Measurements from ENCODE around the gene PBX4. TPM values are rescaled to one million over a fixed set of nuclear protein-coding genes. Genes with fewer than 3 reads are reported as not detected.

PBX4 gene
- total RNA-seq, 1 experiment from 2014 or later = 8.3 TPM

DNA sequence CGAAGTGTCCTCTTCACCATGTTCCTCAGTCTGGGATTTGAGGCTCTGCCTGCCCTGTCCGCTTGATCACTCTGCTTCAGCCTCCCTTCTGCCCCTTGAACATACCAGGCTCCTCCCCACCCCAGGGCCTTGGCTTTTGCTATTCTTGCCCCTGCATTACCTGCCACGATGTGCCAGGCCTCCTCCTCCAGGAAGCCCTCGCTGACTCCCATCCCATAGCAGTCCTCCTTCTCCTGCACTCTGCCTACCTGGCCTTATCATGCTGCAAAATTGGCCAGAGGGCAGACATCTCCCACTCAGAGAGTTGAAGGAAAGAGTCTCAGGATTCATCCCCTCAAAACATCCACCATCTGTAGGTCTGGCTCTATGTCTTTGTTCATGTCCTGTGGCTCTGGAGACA is 87.6 kb downstream of the PBX4 start:
- no TSS peak for BruUV-seq (replicated peaks)
- no peak for ATAC-seq
- Histone ChIP-seq H3K4me3 (ENCODE audit: low read depth in 2 of 2, low read length in 2 of 2) (no peak overlapping the region), H3K27me3 (ENCODE audit: control insufficient read depth, insufficient read depth, low read length) (no peaks in the 10 kb centered on the region), H3K9me3 (ENCODE audit: control insufficient read depth, insufficient read depth, low read depth, low read length) (no peaks in the 10 kb centered on the region), H3K27ac (ENCODE audit: low read length) (no peak overlapping the region), H3K4me1 (ENCODE audit: control insufficient read depth, insufficient read depth, low read length) (no peaks in the 10 kb centered on the region; the same call in 1 of the 2 replicates), H3K36me3 (ENCODE audit: control insufficient read depth, insufficient read depth, low read length) (no peaks in the 10 kb centered on the region)
- CTCF ChIA-PET = no interaction called here
- POLR2A ChIA-PET = interaction anchor here (0.7 kb wide), 1 partner anchor 104 kb away, joined by 17 read pairs; no protein-coding TSS in a partner anchor
- no peak for DNase-seq (ENCODE audit: low read depth, low spot score)
- in situ Hi-C loops (cut with HindIII; ENCODE audit: low pct_unique_long_range_greater_than_20kb, low sequenced_read_pairs) (no loop called here), intact Hi-C loops (cut with micrococcal nuclease; ENCODE audit: unreplicated experiment) (loop anchor here (10.0 kb wide), 1 partner anchor 114 kb away; the partner anchor contains the start of gene GMIP)
- TF ChIP-seq, protein P1, sequence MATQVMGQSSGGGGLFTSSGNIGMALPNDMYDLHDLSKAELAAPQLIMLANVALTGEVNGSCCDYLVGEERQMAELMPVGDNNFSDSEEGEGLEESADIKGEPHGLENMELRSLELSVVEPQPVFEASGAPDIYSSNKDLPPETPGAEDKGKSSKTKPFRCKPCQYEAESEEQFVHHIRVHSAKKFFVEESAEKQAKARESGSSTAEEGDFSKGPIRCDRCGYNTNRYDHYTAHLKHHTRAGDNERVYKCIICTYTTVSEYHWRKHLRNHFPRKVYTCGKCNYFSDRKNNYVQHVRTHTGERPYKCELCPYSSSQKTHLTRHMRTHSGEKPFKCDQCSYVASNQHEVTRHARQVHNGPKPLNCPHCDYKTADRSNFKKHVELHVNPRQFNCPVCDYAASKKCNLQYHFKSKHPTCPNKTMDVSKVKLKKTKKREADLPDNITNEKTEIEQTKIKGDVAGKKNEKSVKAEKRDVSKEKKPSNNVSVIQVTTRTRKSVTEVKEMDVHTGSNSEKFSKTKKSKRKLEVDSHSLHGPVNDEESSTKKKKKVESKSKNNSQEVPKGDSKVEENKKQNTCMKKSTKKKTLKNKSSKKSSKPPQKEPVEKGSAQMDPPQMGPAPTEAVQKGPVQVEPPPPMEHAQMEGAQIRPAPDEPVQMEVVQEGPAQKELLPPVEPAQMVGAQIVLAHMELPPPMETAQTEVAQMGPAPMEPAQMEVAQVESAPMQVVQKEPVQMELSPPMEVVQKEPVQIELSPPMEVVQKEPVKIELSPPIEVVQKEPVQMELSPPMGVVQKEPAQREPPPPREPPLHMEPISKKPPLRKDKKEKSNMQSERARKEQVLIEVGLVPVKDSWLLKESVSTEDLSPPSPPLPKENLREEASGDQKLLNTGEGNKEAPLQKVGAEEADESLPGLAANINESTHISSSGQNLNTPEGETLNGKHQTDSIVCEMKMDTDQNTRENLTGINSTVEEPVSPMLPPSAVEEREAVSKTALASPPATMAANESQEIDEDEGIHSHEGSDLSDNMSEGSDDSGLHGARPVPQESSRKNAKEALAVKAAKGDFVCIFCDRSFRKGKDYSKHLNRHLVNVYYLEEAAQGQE (IDR thresholded peaks at IDR 0.05; ENCODE audit: insufficient read depth in 1 of 2, low read depth in 2 of 2, low read length in 1 of 2) = no peak
- TF ChIP-seq TCF7L2 (IDR thresholded peaks at IDR 0.05; ENCODE audit: low read depth, low read length) = no peak

DNA sequence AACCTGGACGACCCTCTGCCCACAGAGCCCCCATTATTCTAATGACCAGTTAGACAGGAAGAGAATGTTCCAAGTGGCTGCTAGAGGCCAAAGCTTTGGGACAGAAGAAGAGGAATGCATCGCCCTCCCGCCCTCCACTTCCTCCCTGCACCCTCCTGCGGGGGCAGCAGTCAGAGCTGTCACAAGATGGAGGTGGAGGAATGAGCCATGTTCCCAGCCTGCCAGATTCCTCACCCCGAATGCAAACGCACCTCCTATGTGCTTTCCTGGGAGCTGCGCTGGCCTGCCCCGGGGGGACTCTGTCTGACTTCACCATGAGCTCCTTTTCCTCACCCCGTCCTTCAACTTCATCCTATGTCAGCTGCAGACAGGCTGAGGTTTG is 88.1 kb downstream of the PBX4 start:
- BruUV-seq (replicated peaks) = no TSS peak
- no peak for ATAC-seq
- H3K4me3 ChIP-seq (ENCODE audit: low read depth in 2 of 2, low read length in 2 of 2) = no peak overlapping the region
- intact Hi-C loops (cut with micrococcal nuclease; ENCODE audit: unreplicated experiment) = loop anchor here (10.0 kb wide), 1 partner anchor 114 kb away; the partner anchor contains the start of gene GMIP
- ChIA-PET CTCF (no interaction called here), POLR2A (no interaction called here)
- in situ Hi-C loops (cut with HindIII; ENCODE audit: low pct_unique_long_range_greater_than_20kb, low sequenced_read_pairs) = no loop called here
- DNase-seq (ENCODE audit: low read depth, low spot score) = no peak
- no peaks in the 10 kb centered on the region for H3K9me3 ChIP-seq (ENCODE audit: control insufficient read depth, insufficient read depth, low read depth, low read length)
- H3K36me3 ChIP-seq (ENCODE audit: control insufficient read depth, insufficient read depth, low read length) = no peaks in the 10 kb centered on the region
- no peak overlapping the region for H3K27ac ChIP-seq (ENCODE audit: low read length)
- TF ChIP-seq TCF7L2 (IDR thresholded peaks at IDR 0.05; ENCODE audit: low read depth, low read length) (no peak), SIN3A (IDR thresholded peaks at IDR 0.05; ENCODE audit: borderline replicate concordance, insufficient read depth, low read depth, low read length) (no peak), POLR2AphosphoS5 (IDR thresholded peaks at IDR 0.05; ENCODE audit: low read depth, low read length) (no peak; the same call in 1 of the 2 replicates)
- TF ChIP-seq, protein P1 (IDR thresholded peaks at IDR 0.05; ENCODE audit: insufficient read depth in 1 of 2, low read depth in 2 of 2, low read length in 1 of 2) = no peak
- TF ChIP-seq, protein P2, sequence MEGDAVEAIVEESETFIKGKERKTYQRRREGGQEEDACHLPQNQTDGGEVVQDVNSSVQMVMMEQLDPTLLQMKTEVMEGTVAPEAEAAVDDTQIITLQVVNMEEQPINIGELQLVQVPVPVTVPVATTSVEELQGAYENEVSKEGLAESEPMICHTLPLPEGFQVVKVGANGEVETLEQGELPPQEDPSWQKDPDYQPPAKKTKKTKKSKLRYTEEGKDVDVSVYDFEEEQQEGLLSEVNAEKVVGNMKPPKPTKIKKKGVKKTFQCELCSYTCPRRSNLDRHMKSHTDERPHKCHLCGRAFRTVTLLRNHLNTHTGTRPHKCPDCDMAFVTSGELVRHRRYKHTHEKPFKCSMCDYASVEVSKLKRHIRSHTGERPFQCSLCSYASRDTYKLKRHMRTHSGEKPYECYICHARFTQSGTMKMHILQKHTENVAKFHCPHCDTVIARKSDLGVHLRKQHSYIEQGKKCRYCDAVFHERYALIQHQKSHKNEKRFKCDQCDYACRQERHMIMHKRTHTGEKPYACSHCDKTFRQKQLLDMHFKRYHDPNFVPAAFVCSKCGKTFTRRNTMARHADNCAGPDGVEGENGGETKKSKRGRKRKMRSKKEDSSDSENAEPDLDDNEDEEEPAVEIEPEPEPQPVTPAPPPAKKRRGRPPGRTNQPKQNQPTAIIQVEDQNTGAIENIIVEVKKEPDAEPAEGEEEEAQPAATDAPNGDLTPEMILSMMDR (IDR thresholded peaks at IDR 0.05) = no peak
- no peaks in the 10 kb centered on the region for H3K27me3 ChIP-seq (ENCODE audit: control insufficient read depth, insufficient read depth, low read length)
- no peaks in the 10 kb centered on the region; the same call in 1 of the 2 replicates for H3K4me1 ChIP-seq (ENCODE audit: control insufficient read depth, insufficient read depth, low read length)

Measured in Panc1 (cell line).